GM12878 (cell line): ENCODE data around the gene ZER1. TPM values are rescaled to one million over a fixed set of nuclear protein-coding genes. Genes with fewer than 3 reads are reported as not detected.

ENCODE experiments used
- ATAC-seq: fragments of 200-7000 bp; cut with Tn5 transposase; 3 replicates; pipeline ENCODE4 v1.9.1; 2020; ENCODE audit warnings: mild to moderate bottlenecking, moderate library complexity
- BruUV-seq: library from RNA; stranded (reverse); fragments of 400-500 nt; replicated peaks from 2 replicates; lab custom pipeline; 2021; lab: Mats Ljungman, UMichigan
- CTCF ChIA-PET: fragments of 300-600 bp; sonication (Branson Sonifier 250); formaldehyde crosslinking; extraction: SDS; loops from one replicate; lab custom pipeline; 2021; ENCODE audit warnings: inconsistent platforms; lab: Yijun Ruan, JAX
- POLR2A ChIA-PET: fragments of 350-600 bp; formaldehyde crosslinking; extraction: SDS; loops from one replicate; lab custom pipeline; 2021; ENCODE audit warnings: inconsistent platforms; lab: Charles Lee
- RAD21 ChIA-PET: fragments of 300-600 bp; sonication (Branson Sonifier 250); formaldehyde crosslinking; loops from one replicate; lab custom pipeline; 2023; ENCODE audit warnings: antibody characterized with exemption; ENCODE audit not compliant: unreplicated experiment; lab: Charles Lee
- SMC1A ChIA-PET: fragments of 300-600 bp; sonication (Branson Sonifier 250); formaldehyde crosslinking; loops from one replicate; lab custom pipeline; 2023; ENCODE audit not compliant: unreplicated experiment, uncharacterized antibody; lab: Charles Lee
- DNase-seq: peaks from one replicate; pipeline ENCODE4 v3.0.0-alpha.2; 2011; ENCODE audit warnings: low read depth, low spot score
- FAIRE-seq: peaks from 3 replicates; lab custom pipeline; 2011; peaks lifted over from hg19 to GRCh38; lab: Jason Lieb, UNC
- H2AFZ ChIP-seq: 2 replicates; pipeline ENCODE4 v1.6.0; 2011; ENCODE audit warnings: low read depth, low read length, control low read depth; ENCODE audit not compliant: control insufficient read depth
- H3K27ac ChIP-seq: 2 replicates; pipeline ENCODE4 v1.5.1; 2011; ENCODE audit warnings: control low read depth; ENCODE audit not compliant: control insufficient read depth, insufficient read depth
- H3K27me3 ChIP-seq, 2 experiments: replicated peaks in 1 of 2; 2 replicates each; pipeline versions ENCODE4 v1.6.0 to v1.6.1; 2011; ENCODE audit warnings: low read length in 1 of 2; ENCODE audit not compliant: control insufficient read depth in 2 of 2, insufficient read depth in 2 of 2
- H3K36me3 ChIP-seq, 2 experiments: 2 replicates each; pipeline ENCODE4 v1.5.1; 2011; ENCODE audit warnings: low read length in 1 of 2; ENCODE audit not compliant: control insufficient read depth in 2 of 2, insufficient read depth in 2 of 2
- H3K4me1 ChIP-seq: 2 replicates; pipeline ENCODE4 v1.6.1; 2011; ENCODE audit warnings: mild to moderate bottlenecking, low read length, moderate library complexity, mixed read lengths; ENCODE audit not compliant: control insufficient read depth, insufficient read depth
- H3K4me2 ChIP-seq: 2 replicates; pipeline ENCODE4 v1.6.0; 2011; ENCODE audit warnings: control low read depth; ENCODE audit not compliant: control insufficient read depth, insufficient read depth
- H3K4me3 ChIP-seq: fragments of 200-600 bp; sonication (generic); 2 replicates; pipeline ENCODE4 v1.5.1; 2016
- H3K79me2 ChIP-seq: 2 replicates; pipeline ENCODE4 v1.6.0; 2011; ENCODE audit warnings: low read length; ENCODE audit not compliant: control insufficient read depth, insufficient read depth
- H3K9ac ChIP-seq: 2 replicates; pipeline ENCODE4 v1.8.0; 2011; ENCODE audit warnings: low read length, control low read depth, mixed read lengths; ENCODE audit not compliant: control insufficient read depth, insufficient read depth
- H3K9me3 ChIP-seq: replicated peaks from 3 replicates; pipeline ENCODE4 v1.5.1; 2011; ENCODE audit warnings: mild to moderate bottlenecking, low read length; ENCODE audit not compliant: control insufficient read depth, insufficient read depth
- H4K20me1 ChIP-seq: 2 replicates; pipeline ENCODE4 v1.6.0; 2011; ENCODE audit not compliant: control insufficient read depth, insufficient read depth
- BHLHE40 ChIP-seq, 2 experiments: fragments of 450-650 bp in 1 of 2; IDR thresholded peaks; 2 replicates each; pipeline ENCODE4 v1.6.1; 2011 to 2017; ENCODE audit warnings: low read depth in 2 of 2, borderline replicate concordance in 1 of 2, improper control_type of control experiment in 1 of 2, low read length in 1 of 2, mild to moderate bottlenecking in 1 of 2
- EP300 ChIP-seq, 2 experiments: fragments of 150-350 bp in 1 of 2; IDR thresholded peaks; 2 replicates each; pipeline ENCODE4 v1.6.1; 2011 to 2012; ENCODE audit warnings: low read depth in 2 of 2, low read length in 2 of 2, borderline replicate concordance in 1 of 2, improper control_type of control experiment in 1 of 2, inconsistent platforms in 1 of 2; ENCODE audit not compliant: control insufficient read depth in 1 of 2
- FOXK2 ChIP-seq: fragments of 450-650 bp; IDR thresholded peaks from 2 replicates; pipeline ENCODE4 v1.6.1; 2017; ENCODE audit warnings: mild to moderate bottlenecking, moderate library complexity
- NR2C2 ChIP-seq: IDR thresholded peaks from 2 replicates; pipeline ENCODE4 v1.6.1; 2011; ENCODE audit warnings: borderline replicate concordance, low read depth; ENCODE audit not compliant: control insufficient read depth, insufficient read length
- PBX3 ChIP-seq: IDR thresholded peaks from 2 replicates; pipeline ENCODE4 v1.6.1; 2011; ENCODE audit warnings: mild to moderate bottlenecking, low read depth, low read length, moderate library complexity; ENCODE audit not compliant: insufficient replicate concordance
- RELA ChIP-seq: fragments of 450-650 bp; IDR thresholded peaks from 2 replicates; pipeline ENCODE4 v1.8.0; 2014; ENCODE audit warnings: borderline replicate concordance; ENCODE audit not compliant: partially characterized antibody
- SP1 ChIP-seq: IDR thresholded peaks from one replicate; pipeline ENCODE4 v1.6.1; 2011; ENCODE audit warnings: low read depth, low read length
- SREBF2 ChIP-seq: IDR thresholded peaks from 2 replicates; pipeline ENCODE4 v1.6.1; 2012; ENCODE audit warnings: mild to moderate bottlenecking, low read length
- TCF12 ChIP-seq: IDR thresholded peaks from 2 replicates; pipeline ENCODE4 v1.6.1; 2011; ENCODE audit warnings: low read depth, mild to moderate bottlenecking, low read length
- WGBS: methylation state at CpG from one replicate; pipeline ENCODE4 v1.1.6; 2016; ENCODE audit warnings: low lambda C conversion rate; ENCODE audit not compliant: insufficient replicate concordance, insufficient coverage; ENCODE audit errors: missing lambda C conversion rate; 5-methylcytosine and 5-hydroxymethylcytosine counted together
- in situ Hi-C: fragments of 300-500 bp; cut with MboI; formaldehyde crosslinking; loops from 9 replicates; pipeline ENCODE4 v1.14.3; 2018; ENCODE audit warnings: mixed read lengths
- intact Hi-C: fragments of 100-400 bp; cut with micrococcal nuclease; formaldehyde crosslinking; loops from one replicate; pipeline ENCODE4 v1.14.2; 2022; ENCODE audit not compliant: unreplicated experiment
- polyA plus RNA-seq, 11 experiments: library from polyadenylated mRNA; depleted of rRNA in 4 of 11; unstranded in 6 of 11; stranded (reverse) in 5 of 11; fragments of >200 nt; fragmentation: Nextera tagmentation in 4 of 11; fragmentation: Illumina TruSeq in 1 of 11; extraction: Ambion mirVana in 4 of 11; extraction: Trizol in 1 of 11; gene quantifications; 1 replicate in 1 of 11; 2 replicates in 10 of 11; pipeline versions ENCODE4 v1.2.1 to v1.2.3, GENCODE V29; 2011 to 2016; ENCODE audit warnings: inconsistent platforms in 2 of 11, missing spikeins in 2 of 11, low read depth in 1 of 11
- total RNA-seq, 4 experiments: library from RNA; depleted of rRNA in 3 of 4; stranded (reverse); fragments of >200 nt in 3 of 4; fragmentation: Illumina TruSeq in 1 of 4; extraction: Trizol in 1 of 4; gene quantifications; 2 replicates each; pipeline versions ENCODE4 v1.2.1 to v1.2.3, GENCODE V29; 2013 to 2021
- TF ChIP-seq, protein P1 (sequence below): IDR thresholded peaks from 2 replicates; pipeline ENCODE4 v1.6.1; 2011; ENCODE audit warnings: low read depth, low read length, improper control_type of control experiment, borderline replicate concordance
- TF ChIP-seq, protein P2 (sequence below): fragments of 450-650 bp; IDR thresholded peaks from 2 replicates; pipeline ENCODE4 v1.6.1; 2017; ENCODE audit warnings: mild to moderate bottlenecking

ZER1 gene
- total and polyA plus RNA-seq, 10 of the 15 experiments (the other 5 are each of a cell fraction or from before 2014, with no cell fraction given), result 0.32 to 16.9 (median 7.9) TPM

GRCh38 chr9:128707446-128707845 lies 64.3 kb downstream of the ZER1 start:
- Histone ChIP-seq H3K4me1 (no peaks in the 10 kb centered on the region), H3K9ac (no peak overlapping the region), H3K27ac (no peak overlapping the region), H4K20me1 (no peaks in the 10 kb centered on the region), H3K27me3 (no peaks in the 10 kb centered on the region), H3K4me3 (no peak overlapping the region), H2AFZ (no peak overlapping the region)
- ChIA-PET SMC1A (no interaction called here), RAD21 (no interaction called here), CTCF (interaction anchor here (1.0 to 1.3 kb wide), 2 partner anchors 69 to 96 kb away, joined by 3 read pairs; no protein-coding TSS in a partner anchor), POLR2A (interaction anchor here (0.6 to 1.8 kb wide), 3 partner anchors 12 to 64 kb away, joined by 3 to 4 read pairs (median 4); no protein-coding TSS in a partner anchor)
- DNase-seq, result no peak
- TF ChIP-seq TCF12 (no peak), BHLHE40 (IDR thresholded peaks at IDR 0.05; ENCODE audit: borderline replicate concordance in 1 of 2, low read depth in 2 of 2, low read length in 1 of 2) (no peak), PBX3 (no peak), SREBF2 (no peak), FOXK2 (no peak), NR2C2 (no peak), SP1 (no peak), RELA (no peak), EP300 (IDR thresholded peaks at IDR 0.05; ENCODE audit: borderline replicate concordance in 1 of 2, control insufficient read depth in 1 of 2, low read depth in 2 of 2, low read length in 2 of 2) (no peak)
- TF ChIP-seq, protein P1, sequence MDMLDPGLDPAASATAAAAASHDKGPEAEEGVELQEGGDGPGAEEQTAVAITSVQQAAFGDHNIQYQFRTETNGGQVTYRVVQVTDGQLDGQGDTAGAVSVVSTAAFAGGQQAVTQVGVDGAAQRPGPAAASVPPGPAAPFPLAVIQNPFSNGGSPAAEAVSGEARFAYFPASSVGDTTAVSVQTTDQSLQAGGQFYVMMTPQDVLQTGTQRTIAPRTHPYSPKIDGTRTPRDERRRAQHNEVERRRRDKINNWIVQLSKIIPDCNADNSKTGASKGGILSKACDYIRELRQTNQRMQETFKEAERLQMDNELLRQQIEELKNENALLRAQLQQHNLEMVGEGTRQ, result no peak
- TF ChIP-seq, protein P2, sequence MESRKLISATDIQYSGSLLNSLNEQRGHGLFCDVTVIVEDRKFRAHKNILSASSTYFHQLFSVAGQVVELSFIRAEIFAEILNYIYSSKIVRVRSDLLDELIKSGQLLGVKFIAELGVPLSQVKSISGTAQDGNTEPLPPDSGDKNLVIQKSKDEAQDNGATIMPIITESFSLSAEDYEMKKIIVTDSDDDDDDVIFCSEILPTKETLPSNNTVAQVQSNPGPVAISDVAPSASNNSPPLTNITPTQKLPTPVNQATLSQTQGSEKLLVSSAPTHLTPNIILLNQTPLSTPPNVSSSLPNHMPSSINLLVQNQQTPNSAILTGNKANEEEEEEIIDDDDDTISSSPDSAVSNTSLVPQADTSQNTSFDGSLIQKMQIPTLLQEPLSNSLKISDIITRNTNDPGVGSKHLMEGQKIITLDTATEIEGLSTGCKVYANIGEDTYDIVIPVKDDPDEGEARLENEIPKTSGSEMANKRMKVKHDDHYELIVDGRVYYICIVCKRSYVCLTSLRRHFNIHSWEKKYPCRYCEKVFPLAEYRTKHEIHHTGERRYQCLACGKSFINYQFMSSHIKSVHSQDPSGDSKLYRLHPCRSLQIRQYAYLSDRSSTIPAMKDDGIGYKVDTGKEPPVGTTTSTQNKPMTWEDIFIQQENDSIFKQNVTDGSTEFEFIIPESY, result no peak
- TF ChIP-seq, all 136 proteins: peak for 0
- in situ Hi-C loops, result no loop called here
- Histone ChIP-seq H3K79me2 (no peaks in the 10 kb centered on the region), H3K4me2 (no peak overlapping the region), H3K9me3 (no peaks in the 10 kb centered on the region), H3K36me3 (no peaks in the 10 kb centered on the region)
- 83% methylated on average over 8 of the region's 8 CpGs for WGBS
- BruUV-seq, result no TSS peak
- no peak for ATAC-seq
- FAIRE-seq, result no peak
- intact Hi-C loops, result no loop called here
